ENCODE data around the gene FMR1NB.

Gene FMR1NB

GRCh38 chrX:147981038-147981752, at the start of gene FMR1NB:
Gene FMR1NB (plus strand): TSS chrX:147981337. CDS start chrX:147981403, 66 bp downstream.
- no peak for DNase-seq

- DNase-seq, result no peak
These were observed 47.3 kb upstream of the FMR1NB start for GRCh38 chrX:147933815-147934214.

- DNase-seq, result no peak
These were observed 45.9 kb upstream of the FMR1NB start for GRCh38 chrX:147935156-147935758.

- DNase-seq, result no peak
These were observed 35.9 kb upstream of the FMR1NB start for GRCh38 chrX:147945286-147945685.

GRCh38 chrX:147948531-147948930, 32.6 kb upstream of the FMR1NB start:
- no peak for DNase-seq

- DNase-seq, result no peak
These were observed 30.8 kb upstream of the FMR1NB start for GRCh38 chrX:147950352-147950751.

- DNase-seq, result no peak
These were observed 27.2 kb upstream of the FMR1NB start for GRCh38 chrX:147953976-147954375.

GRCh38 chrX:147957291-147957690, 23.8 kb upstream of the FMR1NB start:
- DNase-seq, result no peak

GRCh38 chrX:147958291-147958690, 22.8 kb upstream of the FMR1NB start:
- no peak for DNase-seq

GRCh38 chrX:147960722-147961121, 20.4 kb upstream of the FMR1NB start:
- DNase-seq, result no peak

GRCh38 chrX:147962476-147962875, 18.7 kb upstream of the FMR1NB start:
- no peak for DNase-seq

- DNase-seq, result no peak
These were observed 2.2 kb upstream of the FMR1NB start for GRCh38 chrX:147978931-147979330.

GRCh38 chrX:148020329-148020728, 39.2 kb downstream of the FMR1NB start:
- no peak for DNase-seq

- DNase-seq, result no peak
These were observed 43.5 kb downstream of the FMR1NB start for GRCh38 chrX:148024425-148025148.

GRCh38 chrX:148035380-148035779, 54.2 kb downstream of the FMR1NB start:
- DNase-seq, result no peak

- DNase-seq, result no peak
These were observed 55.9 kb downstream of the FMR1NB start for GRCh38 chrX:148037020-148037419.

GRCh38 chrX:148043271-148043855, 62.2 kb downstream of the FMR1NB start:
- DNase-seq, result no peak

- DNase-seq, result no peak
These were observed 66.1 kb downstream of the FMR1NB start for GRCh38 chrX:148047200-148047599.

GRCh38 chrX:148049441-148049840, 68.3 kb downstream of the FMR1NB start:
- DNase-seq, result no peak

- no peak for DNase-seq
These were observed 70.8 kb downstream of the FMR1NB start for GRCh38 chrX:148051973-148052372.

- DNase-seq, result no peak
These were observed 86.1 kb downstream of the FMR1NB start for GRCh38 chrX:148067285-148067684.

Measured in nucleus accumbens (tissue), 56 donors.